K562 (cell line): ENCODE measurements around the gene POLR1A. TPM values are rescaled to one million over a fixed set of nuclear protein-coding genes. Genes with fewer than 3 reads are reported as not detected.

Experiments used
- ATAC-seq: fragments of 200-7000 bp; cut with Tn5 transposase; 3 replicates; pipeline ENCODE4 v1.9.1; 2020; ENCODE audit warnings: moderate library complexity
- BruUV-seq: library from RNA; stranded (reverse); fragments of 400-500 nt; replicated peaks from 2 replicates; lab custom pipeline; 2021; lab: Mats Ljungman, UMichigan
- CTCF ChIA-PET: fragments of 300-600 bp; formaldehyde crosslinking; extraction: SDS; loops from one replicate; lab custom pipeline; 2021; ENCODE audit warnings: low intra/inter-chr PET ratio; lab: Yijun Ruan, JAX
- POLR2A ChIA-PET: fragments of 300-600, 350-650 bp; sonication (Branson Sonifier 250); formaldehyde crosslinking; extraction: SDS; loops from one replicate; lab custom pipeline; 2021; ENCODE audit warnings: antibody characterized with exemption, inconsistent platforms; lab: Yijun Ruan, JAX
- DNase-seq, 4 experiments: peaks; one replicate each; pipeline versions ENCODE4 v3.0.0 to v3.0.0-alpha.2; 2011 to 2018; ENCODE audit warnings: low spot score in 3 of 4, mixed read lengths in 3 of 4; ENCODE audit errors: extremely low read depth in 1 of 4
- FAIRE-seq: peaks from 2 replicates; lab custom pipeline; 2011; peaks lifted over from hg19 to GRCh38; lab: Jason Lieb, UNC
- H2AFZ ChIP-seq: 2 replicates; pipeline ENCODE4 v1.6.0; 2011; ENCODE audit warnings: low read depth, low read length, control low read depth, inconsistent platforms
- H3K27ac ChIP-seq: fragments of 200-600 bp; 3 replicates; pipeline ENCODE4 v1.8.0; 2011; ENCODE audit warnings: low read depth, mild to moderate bottlenecking, control low read depth, inconsistent platforms, low read length, moderate library complexity, mixed read lengths; ENCODE audit errors: extremely low read depth
- H3K27me3 ChIP-seq, 2 experiments: fragments of 300-600 bp in 1 of 2; 2 replicates in 1 of 2; 3 replicates in 1 of 2; pipeline versions ENCODE4 v1.6.0 to v1.8.0; 2011; ENCODE audit warnings: inconsistent platforms in 2 of 2, low read length in 2 of 2, mild to moderate bottlenecking in 1 of 2, mixed read lengths in 1 of 2, moderate library complexity in 1 of 2; ENCODE audit not compliant: control insufficient read depth in 2 of 2, insufficient read depth in 2 of 2
- H3K36me3 ChIP-seq: fragments of 300-600 bp; 3 replicates; pipeline ENCODE4 v1.8.0; 2011; ENCODE audit warnings: mild to moderate bottlenecking, low read length, inconsistent platforms; ENCODE audit not compliant: control insufficient read depth, insufficient read depth
- H3K4me1 ChIP-seq, 2 experiments: fragments of 200-600 bp in 1 of 2; replicated peaks in 1 of 2; 2 replicates in 1 of 2; 3 replicates in 1 of 2; pipeline versions ENCODE4 v1.5.1 to v1.8.0; 2011; ENCODE audit warnings: inconsistent platforms in 2 of 2, low read length in 2 of 2, mild to moderate bottlenecking in 1 of 2, mixed read lengths in 1 of 2, moderate library complexity in 1 of 2; ENCODE audit not compliant: control insufficient read depth in 2 of 2, insufficient read depth in 2 of 2
- H3K4me2 ChIP-seq: 2 replicates; pipeline ENCODE4 v1.6.1; 2011; ENCODE audit warnings: low read length, control low read depth, inconsistent platforms, mixed read lengths; ENCODE audit not compliant: insufficient read depth
- H3K4me3 ChIP-seq: fragments of 200-600 bp; sonication (generic), shearing (Covaris generic); 2 replicates; pipeline ENCODE4 v1.5.1; 2016; ENCODE audit warnings: control low read depth, inconsistent platforms
- H3K79me2 ChIP-seq: fragments of 200-600 bp; 3 replicates; pipeline ENCODE4 v1.8.0; 2011; ENCODE audit warnings: low read length, inconsistent platforms; ENCODE audit not compliant: control insufficient read depth, insufficient read depth
- H3K9ac ChIP-seq, 2 experiments: 2 replicates each; pipeline versions ENCODE4 v1.6.0 to v1.6.1; 2011; ENCODE audit warnings: low read depth in 2 of 2, low read length in 2 of 2, control low read depth in 1 of 2, inconsistent platforms in 1 of 2, mild to moderate bottlenecking in 1 of 2, mixed read lengths in 1 of 2; ENCODE audit not compliant: insufficient read depth in 1 of 2
- H3K9me1 ChIP-seq: one replicate; pipeline ENCODE4 v1.6.0; 2011; ENCODE audit warnings: inconsistent platforms, mild to moderate bottlenecking, low read length, moderate library complexity; ENCODE audit not compliant: control insufficient read depth, insufficient read depth
- H3K9me3 ChIP-seq: replicated peaks from 2 replicates; pipeline ENCODE4 v1.5.1; 2011; ENCODE audit warnings: low read depth, low read length, inconsistent platforms; ENCODE audit not compliant: control insufficient read depth, insufficient read depth
- H4K20me1 ChIP-seq: replicated peaks from 2 replicates; pipeline ENCODE4 v1.6.1; 2011; ENCODE audit warnings: low read length, inconsistent platforms, mixed read lengths; ENCODE audit not compliant: control insufficient read depth, insufficient read depth
- EP300 ChIP-seq: IDR thresholded peaks from 2 replicates; pipeline ENCODE4 v1.6.1; 2012; ENCODE audit warnings: low read length, improper control_type of control experiment
- GMEB1 ChIP-seq: fragments of 250-450 bp; sonication (Bioruptor Pico); IDR thresholded peaks from 2 replicates; pipeline ENCODE4 v1.4.0; 2020; ENCODE audit warnings: mild to moderate bottlenecking
- NFIC ChIP-seq: fragments of 450-650 bp; IDR thresholded peaks from 2 replicates; pipeline ENCODE4 v1.6.1; 2017; ENCODE audit warnings: mild to moderate bottlenecking, inconsistent platforms
- NR1H2 ChIP-seq: sonication (generic); formaldehyde crosslinking; IDR thresholded peaks from 2 replicates; pipeline ENCODE4 v1.4.0; 2020; ENCODE audit warnings: mild to moderate bottlenecking, missing genetic modification reagents
- THAP12 ChIP-seq: fragments of 250-450 bp; sonication (Bioruptor Pico); IDR thresholded peaks from 2 replicates; pipeline ENCODE4 v1.9.0; 2021; ENCODE audit warnings: mild to moderate bottlenecking, inconsistent platforms
- ZBED1 ChIP-seq: IDR thresholded peaks from 2 replicates; pipeline ENCODE4 v1.6.1; 2014
- ZMIZ1 ChIP-seq, 2 experiments: fragments of 150-350 bp in 1 of 2; IDR thresholded peaks; 2 replicates each; pipeline ENCODE4 v1.6.1; 2012 to 2016; ENCODE audit warnings: low read depth in 2 of 2, low read length in 2 of 2, mild to moderate bottlenecking in 1 of 2, moderate library complexity in 1 of 2
- WGBS: fragments of 100-300 bp; shearing (Covaris generic); methylation state at CpG from one replicate; pipeline ENCODE4 v1.1.6; 2016; ENCODE audit warnings: low coverage, mixed read lengths; ENCODE audit not compliant: insufficient coverage; ENCODE audit errors: missing lambda C conversion rate; 5-methylcytosine and 5-hydroxymethylcytosine counted together
- in situ Hi-C: fragments of 300-500 bp; cut with MboI; formaldehyde crosslinking; loops from 4 replicates; pipeline ENCODE4 v1.15.0; 2018; ENCODE audit warnings: inconsistent platforms, mixed read lengths
- intact Hi-C: fragments of 100-400 bp; cut with micrococcal nuclease; formaldehyde crosslinking; loops from 2 replicates; pipeline ENCODE4 v1.14.2; 2022
- polyA plus RNA-seq, 8 experiments: library from polyadenylated mRNA; depleted of rRNA in 4 of 8; stranded (reverse) in 5 of 8; unstranded in 3 of 8; fragments of >200 nt; fragmentation: Nextera tagmentation in 2 of 8; fragmentation: Illumina TruSeq in 1 of 8; extraction: Ambion mirVana in 2 of 8; extraction: Trizol in 1 of 8; gene quantifications; 2 replicates each; pipeline versions ENCODE4 v1.2.1 to v1.2.3, GENCODE V29; 2011 to 2014; ENCODE audit warnings: inconsistent platforms in 1 of 8, missing spikeins in 1 of 8
- total RNA-seq, 7 experiments: library from RNA; depleted of rRNA in 6 of 7; stranded (reverse); fragments of >200 nt in 6 of 7; fragmentation: Illumina TruSeq in 2 of 7; extraction: Trizol in 2 of 7; gene quantifications; 2 replicates each; pipeline versions ENCODE4 v1.2.1 to v1.2.3, GENCODE V29; 2011 to 2021; ENCODE audit warnings: low replicate concordance in 1 of 7

POLR1A gene
- total and polyA plus RNA-seq, 9 of the 15 experiments (the other 6 are each of a cell fraction or from before 2014, with no cell fraction given): 3.0 to 72.1 (median 21.8) TPM

- WGBS: 77% methylated on average over 2 of the region's 2 CpGs
- Histone ChIP-seq H3K4me3 (no peak overlapping the region), H3K4me2 (no peak overlapping the region), H4K20me1 (no peaks in the 10 kb centered on the region), H3K9ac (no peak overlapping the region), H3K9me1 (peaks cover 4% of the 10 kb centered on the region), H3K27ac (no peak overlapping the region), H3K36me3 (peaks cover 46% of the 10 kb centered on the region; the same call in 2 of the 3 replicates), H3K4me1 (peaks cover 0 to 14% of the 10 kb centered on the region in 2 experiments; a peak in 2 of 5 replicates), H3K9me3 (no peaks in the 10 kb centered on the region), H3K79me2 (no peaks in the 10 kb centered on the region), H3K27me3 (no peaks in the 10 kb centered on the region), H2AFZ (no peak overlapping the region)
- no TSS peak for BruUV-seq
- in situ Hi-C loops: no loop called here
- no peak for FAIRE-seq
- ChIA-PET CTCF (interaction anchor here (0.6 kb wide), 1 partner anchor 66 kb away, joined by 3 read pairs; no protein-coding TSS in a partner anchor), POLR2A (interaction anchor here (1.0 kb wide), 1 partner anchor 34 kb away, joined by 3 read pairs; no protein-coding TSS in a partner anchor)
- intact Hi-C loops: loop anchor here (2.0 kb wide), 1 partner anchor 135 kb away; the partner anchor contains the start of gene ST3GAL5
- TF ChIP-seq NR1H2 (CRISPR knock-in tag): no peak
- TF ChIP-seq GMEB1 (CRISPR knock-in tag): no peak
- TF ChIP-seq NFIC: no peak
- no peak for TF ChIP-seq ZMIZ1 (IDR thresholded peaks at IDR 0.05; ENCODE audit: low read depth in 2 of 2, low read length in 2 of 2)
- no peak for TF ChIP-seq THAP12 (CRISPR knock-in tag)
- no peak for TF ChIP-seq EP300
- TF ChIP-seq ZBED1: no peak
- no peak for ATAC-seq
- no peak for DNase-seq
Observed at GRCh38 chr2:86023366-86023712, 82.3 kb downstream of the POLR1A start.
